Trophoblast cell (in vitro differentiated cells and primary cell): ENCODE data around the gene COBL.

ENCODE experiments used
- DNase-seq, 2 donors: peaks; one replicate each; pipeline ENCODE4 v3.0.0-alpha.2; 2016
- H2AFZ ChIP-seq: 2 replicates; pipeline ENCODE4 v1.6.1; 2013; ENCODE audit warnings: low read length, moderate library complexity, mild to moderate bottlenecking; ENCODE audit not compliant: insufficient read depth, poor library complexity
- H2AK5ac ChIP-seq: 2 replicates; pipeline ENCODE4 v1.6.1; 2013; ENCODE audit warnings: mild to moderate bottlenecking, low read length
- H2BK120ac ChIP-seq: 2 replicates; pipeline ENCODE4 v1.6.1; 2013; ENCODE audit warnings: low read length, mild to moderate bottlenecking, moderate library complexity; ENCODE audit not compliant: insufficient read depth, poor library complexity
- H2BK12ac ChIP-seq: 2 replicates; pipeline ENCODE4 v1.6.1; 2013; ENCODE audit warnings: mild to moderate bottlenecking, low read length, moderate library complexity
- H2BK5ac ChIP-seq: 2 replicates; pipeline ENCODE4 v1.6.1; 2013; ENCODE audit warnings: low read length, low read depth, moderate library complexity, mild to moderate bottlenecking; ENCODE audit not compliant: poor library complexity
- H3K14ac ChIP-seq: 2 replicates; pipeline ENCODE4 v1.6.1; 2013; ENCODE audit warnings: mild to moderate bottlenecking, low read length
- H3K18ac ChIP-seq: 2 replicates; pipeline ENCODE4 v1.6.1; 2013; ENCODE audit warnings: mild to moderate bottlenecking, low read length
- H3K23ac ChIP-seq: 2 replicates; pipeline ENCODE4 v1.6.1; 2013; ENCODE audit warnings: low read length
- H3K27ac ChIP-seq: 2 replicates; pipeline ENCODE4 v1.5.1; 2013; ENCODE audit warnings: low read depth, mild to moderate bottlenecking, inconsistent platforms, low read length, moderate library complexity
- H3K27me3 ChIP-seq: 2 replicates; pipeline ENCODE4 v1.6.1; 2013; ENCODE audit warnings: inconsistent platforms, mild to moderate bottlenecking, low read length, moderate library complexity; ENCODE audit not compliant: insufficient read depth
- H3K36me3 ChIP-seq, 2 experiments: 1 replicate in 1 of 2; 2 replicates in 1 of 2; pipeline ENCODE4 v1.6.1; 2013; ENCODE audit warnings: low read length in 2 of 2, mild to moderate bottlenecking in 2 of 2, moderate library complexity in 1 of 2; ENCODE audit not compliant: insufficient read depth in 2 of 2, control insufficient read depth in 1 of 2
- H3K4ac ChIP-seq: 2 replicates; pipeline ENCODE4 v1.6.1; 2013; ENCODE audit warnings: low read depth, mild to moderate bottlenecking, low read length, moderate library complexity
- H3K4me1 ChIP-seq, 2 experiments: 1 replicate in 1 of 2; 2 replicates in 1 of 2; pipeline ENCODE4 v1.6.1; 2013; ENCODE audit warnings: low read length in 2 of 2, mild to moderate bottlenecking in 2 of 2, moderate library complexity in 1 of 2; ENCODE audit not compliant: insufficient read depth in 2 of 2, control insufficient read depth in 1 of 2
- H3K4me2 ChIP-seq: 2 replicates; pipeline ENCODE4 v1.6.1; 2013; ENCODE audit warnings: inconsistent platforms, mild to moderate bottlenecking, low read length, moderate library complexity
- H3K4me3 ChIP-seq: 2 replicates; pipeline ENCODE4 v1.5.1; 2013; ENCODE audit warnings: mild to moderate bottlenecking, low read depth, low read length, inconsistent platforms
- H3K79me1 ChIP-seq: one replicate; pipeline ENCODE4 v1.6.1; 2013; ENCODE audit warnings: low read length
- H3K79me2 ChIP-seq: 2 replicates; pipeline ENCODE4 v1.6.1; 2013; ENCODE audit warnings: low read length, mild to moderate bottlenecking; ENCODE audit not compliant: control insufficient read depth, insufficient read depth, poor library complexity
- H3K9ac ChIP-seq: 2 replicates; pipeline ENCODE4 v1.6.1; 2013; ENCODE audit warnings: mild to moderate bottlenecking, low read length
- H3K9me3 ChIP-seq: 2 replicates; pipeline ENCODE4 v1.6.1; 2013; ENCODE audit warnings: low read depth, mild to moderate bottlenecking, control low read depth, inconsistent platforms, low read length; ENCODE audit not compliant: insufficient read depth
- H4K12ac ChIP-seq: 2 replicates; pipeline ENCODE4 v1.6.1; 2013; ENCODE audit warnings: low read depth, mild to moderate bottlenecking, low read length, moderate library complexity
- H4K8ac ChIP-seq: 2 replicates; pipeline ENCODE4 v1.6.1; 2013; ENCODE audit warnings: low read depth, mild to moderate bottlenecking, low read length, moderate library complexity
- H4K91ac ChIP-seq: one replicate; pipeline ENCODE4 v1.6.1; 2013; ENCODE audit warnings: low read depth, mild to moderate bottlenecking, low read length, moderate library complexity
- WGBS: extraction: QIAGEN DNeasy Blood & Tissue Kit; methylation state at CpG from one replicate; pipeline ENCODE4 v1.1.7; 2013; ENCODE audit warnings: missing lambda C conversion rate; ENCODE audit not compliant: insufficient read length, insufficient coverage; ENCODE audit errors: extremely low coverage; 5-methylcytosine and 5-hydroxymethylcytosine counted together

COBL gene

GRCh38 chr7:51222916-51223315, 93.7 kb downstream of the COBL start:
- Histone ChIP-seq H4K12ac (no peak overlapping the region), H3K4ac (no peak overlapping the region), H3K18ac (no peak overlapping the region), H3K4me2 (no peak overlapping the region), H3K9me3 (no peaks in the 10 kb centered on the region), H3K14ac (no peak overlapping the region), H3K27me3 (no peaks in the 10 kb centered on the region), H3K36me3 (no peaks in the 10 kb centered on the region), H2AFZ (no peak overlapping the region), H2BK12ac (no peak overlapping the region), H3K79me1 (no peaks in the 10 kb centered on the region), H3K4me3 (no peak overlapping the region), H2BK5ac (no peak overlapping the region), H3K79me2 (no peaks in the 10 kb centered on the region), H2AK5ac (no peak overlapping the region), H3K9ac (no peak overlapping the region), H3K4me1 (peaks cover 15 to 17% of the 10 kb centered on the region in 2 experiments), H3K27ac (no peak overlapping the region), H2BK120ac (no peak overlapping the region), H4K91ac (no peak overlapping the region), H3K23ac (no peak overlapping the region), H4K8ac (no peak overlapping the region)
- DNase-seq, result no peak
- no CpG with 5 or more reads among the region's 10 CpGs for WGBS

DNA sequence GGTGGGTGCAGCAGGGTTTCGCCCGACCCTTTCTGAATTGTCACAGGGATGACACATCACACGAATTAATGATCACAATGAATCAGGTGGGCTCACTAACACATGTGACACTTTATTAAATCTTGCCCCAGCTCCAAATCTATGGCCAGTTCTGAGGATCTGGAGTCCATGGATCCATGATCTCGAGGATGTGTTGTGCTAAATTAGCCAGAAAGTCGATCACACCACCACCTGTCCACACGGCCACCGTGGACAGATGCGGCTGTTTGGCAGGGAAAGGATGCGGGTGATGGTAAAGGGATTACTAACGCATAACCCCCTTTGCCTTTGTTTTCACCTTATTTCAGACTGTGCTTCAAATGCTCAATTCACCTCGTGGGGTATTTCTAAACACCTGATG, 96.4 kb downstream of the COBL start:
- Histone ChIP-seq H3K4me3 (no peak overlapping the region), H4K8ac (no peak overlapping the region), H3K4ac (no peak overlapping the region), H2AFZ (no peak overlapping the region), H4K12ac (no peak overlapping the region), H3K14ac (no peak overlapping the region), H2BK5ac (no peak overlapping the region), H2AK5ac (no peak overlapping the region), H3K9me3 (no peaks in the 10 kb centered on the region), H4K91ac (no peak overlapping the region), H3K27me3 (no peaks in the 10 kb centered on the region), H3K36me3 (no peaks in the 10 kb centered on the region), H3K4me2 (no peak overlapping the region), H3K4me1 (peaks cover 0 to under 1% of the 10 kb centered on the region in 2 experiments), H2BK12ac (no peak overlapping the region), H3K79me2 (no peaks in the 10 kb centered on the region), H2BK120ac (no peak overlapping the region), H3K18ac (no peak overlapping the region), H3K9ac (no peak overlapping the region), H3K79me1 (no peaks in the 10 kb centered on the region), H3K27ac (no peak overlapping the region), H3K23ac (no peak overlapping the region)
- WGBS, result no CpG with 5 or more reads among the region's 11 CpGs
- DNase-seq, result no peak

GRCh38 chr7:51219261-51219988, 97.2 kb downstream of the COBL start:
- Histone ChIP-seq H2BK5ac (no peak overlapping the region), H3K79me2 (no peaks in the 10 kb centered on the region), H4K91ac (no peak overlapping the region), H3K4me2 (no peak overlapping the region), H2AK5ac (no peak overlapping the region), H2BK12ac (no peak overlapping the region), H3K18ac (no peak overlapping the region), H3K79me1 (no peaks in the 10 kb centered on the region), H2AFZ (no peak overlapping the region), H3K9me3 (no peaks in the 10 kb centered on the region), H3K23ac (no peak overlapping the region), H3K14ac (no peak overlapping the region), H3K27ac (no peak overlapping the region), H4K8ac (no peak overlapping the region), H4K12ac (no peak overlapping the region), H3K4ac (no peak overlapping the region), H3K36me3 (no peaks in the 10 kb centered on the region), H3K4me1 (no peaks in the 10 kb centered on the region), H3K4me3 (no peak overlapping the region), H3K9ac (no peak overlapping the region), H3K27me3 (no peaks in the 10 kb centered on the region), H2BK120ac (no peak overlapping the region)
- no peak for DNase-seq
- WGBS, result no CpG with 5 or more reads among the region's 18 CpGs

DNA sequence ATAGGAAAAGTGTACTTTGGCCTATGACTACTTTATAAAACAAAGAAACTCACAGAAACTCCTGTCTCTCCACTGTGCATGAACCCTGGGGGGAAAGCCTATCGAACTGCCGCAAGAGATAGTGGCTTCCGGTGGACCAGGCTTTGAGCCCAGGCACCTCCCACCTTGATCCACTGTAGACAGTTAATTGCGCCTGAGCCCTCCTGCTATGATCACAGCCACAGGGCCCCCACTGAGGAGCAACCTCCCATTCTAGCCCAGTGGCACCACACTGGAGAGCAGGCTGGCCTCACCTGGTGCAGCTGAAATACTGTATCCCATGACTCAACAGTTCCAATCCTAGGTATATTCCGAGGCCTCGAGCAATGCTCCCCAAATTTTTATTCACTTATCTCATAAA, 98.8 kb downstream of the COBL start:
- no peak for DNase-seq
- H3K4me3 ChIP-seq, result no peak overlapping the region
- no peaks in the 10 kb centered on the region for H3K9me3 ChIP-seq
- no peaks in the 10 kb centered on the region for H3K4me1 ChIP-seq
- no peak overlapping the region for H4K8ac ChIP-seq
- H2BK5ac ChIP-seq, result no peak overlapping the region
- no peak overlapping the region for H2BK120ac ChIP-seq
- no peak overlapping the region for H3K14ac ChIP-seq
- no peak overlapping the region for H3K23ac ChIP-seq
- H2AK5ac ChIP-seq, result no peak overlapping the region
- H3K27ac ChIP-seq, result no peak overlapping the region
- no peak overlapping the region for H3K4ac ChIP-seq
- H3K79me2 ChIP-seq, result no peaks in the 10 kb centered on the region
- no peak overlapping the region for H3K4me2 ChIP-seq
- no peak overlapping the region for H2AFZ ChIP-seq
- no peak overlapping the region for H4K91ac ChIP-seq
- H3K79me1 ChIP-seq, result no peaks in the 10 kb centered on the region
- H2BK12ac ChIP-seq, result no peak overlapping the region
- H4K12ac ChIP-seq, result no peak overlapping the region
- WGBS, result no CpG with 5 or more reads among the region's 6 CpGs
- H3K36me3 ChIP-seq, result no peaks in the 10 kb centered on the region
- no peak overlapping the region for H3K18ac ChIP-seq
- no peak overlapping the region for H3K9ac ChIP-seq
- no peaks in the 10 kb centered on the region for H3K27me3 ChIP-seq
